GM18507 (cell line): Measurements from ENCODE around the gene AMPD3.

Experiments
- DNase-seq: peaks from one replicate; pipeline ENCODE4 v3.0.0; 2011; ENCODE audit warnings: low read depth; ENCODE audit not compliant: insufficient read length; ENCODE audit errors: extremely low spot score
- FAIRE-seq: peaks from 2 replicates; lab custom pipeline; 2011; peaks lifted over from hg19 to GRCh38; lab: Jason Lieb, UNC

AMPD3 gene

GRCh38 chr11:10551845-10552352 lies 96.8 kb downstream of the AMPD3 start:
- no peak for FAIRE-seq
- DNase-seq: no peak

GRCh38 chr11:10556590-10556989 lies 101.5 kb downstream of the AMPD3 start:
- DNase-seq (no peak), FAIRE-seq (no peak)
